Astrocyte (in vitro differentiated cells and primary cell): ENCODE data around the gene SIRPD. TPM values are rescaled to one million over a fixed set of nuclear protein-coding genes. Genes with fewer than 3 reads are reported as not detected.
A peak's percentile ranks its signal among the peaks of the same experiment; 100 is the strongest.

Experiments used
- DNase-seq: peaks from one replicate; pipeline ENCODE4 v3.0.0-alpha.2; 2010; ENCODE audit warnings: low read depth
- FAIRE-seq: peaks from 2 replicates; lab custom pipeline; 2011; peaks lifted over from hg19 to GRCh38; lab: Jason Lieb, UNC
- H2AFZ ChIP-seq: 2 replicates; pipeline ENCODE4 v1.6.0; 2012; ENCODE audit warnings: low read depth, low read length, inconsistent platforms
- H3K27ac ChIP-seq: 2 replicates; pipeline ENCODE4 v1.5.1; 2011; ENCODE audit warnings: low read depth, low read length, inconsistent platforms
- H3K27me3 ChIP-seq: 2 replicates; pipeline ENCODE4 v1.6.0; 2011; ENCODE audit warnings: low read length, inconsistent platforms; ENCODE audit not compliant: insufficient read depth
- H3K36me3 ChIP-seq: 2 replicates; pipeline ENCODE4 v1.5.1; 2011; ENCODE audit warnings: low read length, inconsistent platforms; ENCODE audit not compliant: insufficient read depth
- H3K4me1 ChIP-seq: 2 replicates; pipeline ENCODE4 v1.5.1; 2011; ENCODE audit warnings: low read length, inconsistent platforms; ENCODE audit not compliant: insufficient read depth
- H3K4me2 ChIP-seq: 2 replicates; pipeline ENCODE4 v1.6.0; 2012; ENCODE audit warnings: low read length, inconsistent platforms
- H3K4me3 ChIP-seq: 2 replicates; pipeline ENCODE4 v1.5.1; 2011; ENCODE audit warnings: low read depth, mild to moderate bottlenecking, low read length, inconsistent platforms; ENCODE audit not compliant: insufficient read depth
- H3K79me2 ChIP-seq: 2 replicates; pipeline ENCODE4 v1.6.0; 2012; ENCODE audit warnings: mild to moderate bottlenecking, low read length, inconsistent platforms; ENCODE audit not compliant: insufficient read depth
- H3K9ac ChIP-seq: 2 replicates; pipeline ENCODE4 v1.6.0; 2012; ENCODE audit warnings: mild to moderate bottlenecking, low read length, inconsistent platforms
- H3K9me3 ChIP-seq: 2 replicates; pipeline ENCODE4 v1.5.1; 2012; ENCODE audit warnings: low read depth, mild to moderate bottlenecking, low read length, inconsistent platforms; ENCODE audit not compliant: insufficient read depth
- H4K20me1 ChIP-seq: 2 replicates; pipeline ENCODE4 v1.6.0; 2012; ENCODE audit warnings: low read length, inconsistent platforms; ENCODE audit not compliant: insufficient read depth
- H3K27ac Mint-ChIP-seq: one replicate; pipeline ENCODE4 v1.8.0; 2021; ENCODE audit warnings: mild to moderate bottlenecking, mixed read lengths; ENCODE audit not compliant: unreplicated experiment
- H3K27me3 Mint-ChIP-seq: one replicate; pipeline ENCODE4 v1.8.0; 2021; ENCODE audit warnings: low read depth, mixed read lengths; ENCODE audit not compliant: unreplicated experiment
- H3K36me3 Mint-ChIP-seq: one replicate; pipeline ENCODE4 v1.8.0; 2021; ENCODE audit warnings: low read depth, mixed read lengths; ENCODE audit not compliant: unreplicated experiment
- H3K4me1 Mint-ChIP-seq: one replicate; pipeline ENCODE4 v1.8.0; 2021; ENCODE audit warnings: low read depth, mixed read lengths; ENCODE audit not compliant: unreplicated experiment
- H3K4me3 Mint-ChIP-seq: one replicate; pipeline ENCODE4 v1.8.0; 2021; ENCODE audit warnings: mild to moderate bottlenecking, moderate library complexity, mixed read lengths; ENCODE audit not compliant: unreplicated experiment
- H3K9me3 Mint-ChIP-seq: one replicate; pipeline ENCODE4 v1.8.0; 2021; ENCODE audit warnings: mild to moderate bottlenecking, mixed read lengths; ENCODE audit not compliant: unreplicated experiment
- EZH2 ChIP-seq: IDR thresholded peaks from 2 replicates; pipeline ENCODE4 v1.6.1; 2012; ENCODE audit warnings: mild to moderate bottlenecking, low read length, inconsistent platforms; ENCODE audit not compliant: insufficient read depth
- total RNA-seq: library from RNA; stranded (reverse); gene quantifications from 2 replicates; pipeline ENCODE4 v1.2.1, GENCODE V29; 2021
- TF ChIP-seq, protein P1 (sequence below): IDR thresholded peaks from 2 replicates; pipeline ENCODE4 v1.5.1; 2011; ENCODE audit warnings: low read depth, mild to moderate bottlenecking, inconsistent platforms, low read length, moderate library complexity; ENCODE audit not compliant: insufficient read depth

The SIRPD gene
- total RNA-seq, 1 donor from 2014 or later = not detected

DNA sequence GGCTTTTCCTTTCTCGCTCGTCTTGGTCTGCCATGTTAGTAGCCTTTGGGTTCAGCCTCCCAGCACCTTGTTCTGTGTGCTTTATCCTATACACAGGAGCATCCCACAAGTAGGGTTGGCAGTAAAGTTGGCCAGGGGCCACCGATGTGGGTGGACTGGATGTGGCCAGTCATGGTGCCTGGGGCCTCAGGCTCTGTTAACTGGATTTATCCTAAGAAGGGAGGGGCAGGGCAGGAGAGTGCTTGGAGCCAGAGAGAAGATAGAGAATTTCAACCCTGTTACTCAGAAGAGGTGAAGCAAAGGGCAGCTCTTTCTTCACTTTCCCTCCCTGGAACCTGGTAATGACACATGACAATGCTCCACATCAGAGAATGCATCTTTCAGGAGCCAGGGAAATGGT, 52.1 kb downstream of the SIRPD start:
- no peak for FAIRE-seq
- Mint-ChIP-seq H3K27ac (no peak overlapping the region), H3K4me1 (peaks cover 3% of the 10 kb centered on the region), H3K9me3 (peaks cover 15% of the 10 kb centered on the region), H3K4me3 (no peak overlapping the region), H3K36me3 (no peaks in the 10 kb centered on the region), H3K27me3 (peaks cover 9% of the 10 kb centered on the region)
- H3K4me3 ChIP-seq = no peak overlapping the region
- H3K9ac ChIP-seq = no peak overlapping the region
- no peak overlapping the region for H3K4me2 ChIP-seq
- peaks cover 11% of the 10 kb centered on the region for H3K27me3 ChIP-seq
- H3K27ac ChIP-seq = no peak overlapping the region
- no peaks in the 10 kb centered on the region for H3K9me3 ChIP-seq
- no peaks in the 10 kb centered on the region for H4K20me1 ChIP-seq
- no peaks in the 10 kb centered on the region for H3K36me3 ChIP-seq
- H2AFZ ChIP-seq = no peak overlapping the region
- no peaks in the 10 kb centered on the region for H3K4me1 ChIP-seq
- no peak for TF ChIP-seq EZH2
- TF ChIP-seq, protein P1, sequence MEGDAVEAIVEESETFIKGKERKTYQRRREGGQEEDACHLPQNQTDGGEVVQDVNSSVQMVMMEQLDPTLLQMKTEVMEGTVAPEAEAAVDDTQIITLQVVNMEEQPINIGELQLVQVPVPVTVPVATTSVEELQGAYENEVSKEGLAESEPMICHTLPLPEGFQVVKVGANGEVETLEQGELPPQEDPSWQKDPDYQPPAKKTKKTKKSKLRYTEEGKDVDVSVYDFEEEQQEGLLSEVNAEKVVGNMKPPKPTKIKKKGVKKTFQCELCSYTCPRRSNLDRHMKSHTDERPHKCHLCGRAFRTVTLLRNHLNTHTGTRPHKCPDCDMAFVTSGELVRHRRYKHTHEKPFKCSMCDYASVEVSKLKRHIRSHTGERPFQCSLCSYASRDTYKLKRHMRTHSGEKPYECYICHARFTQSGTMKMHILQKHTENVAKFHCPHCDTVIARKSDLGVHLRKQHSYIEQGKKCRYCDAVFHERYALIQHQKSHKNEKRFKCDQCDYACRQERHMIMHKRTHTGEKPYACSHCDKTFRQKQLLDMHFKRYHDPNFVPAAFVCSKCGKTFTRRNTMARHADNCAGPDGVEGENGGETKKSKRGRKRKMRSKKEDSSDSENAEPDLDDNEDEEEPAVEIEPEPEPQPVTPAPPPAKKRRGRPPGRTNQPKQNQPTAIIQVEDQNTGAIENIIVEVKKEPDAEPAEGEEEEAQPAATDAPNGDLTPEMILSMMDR = no peak
- no peak for DNase-seq
- H3K79me2 ChIP-seq = no peaks in the 10 kb centered on the region

DNA sequence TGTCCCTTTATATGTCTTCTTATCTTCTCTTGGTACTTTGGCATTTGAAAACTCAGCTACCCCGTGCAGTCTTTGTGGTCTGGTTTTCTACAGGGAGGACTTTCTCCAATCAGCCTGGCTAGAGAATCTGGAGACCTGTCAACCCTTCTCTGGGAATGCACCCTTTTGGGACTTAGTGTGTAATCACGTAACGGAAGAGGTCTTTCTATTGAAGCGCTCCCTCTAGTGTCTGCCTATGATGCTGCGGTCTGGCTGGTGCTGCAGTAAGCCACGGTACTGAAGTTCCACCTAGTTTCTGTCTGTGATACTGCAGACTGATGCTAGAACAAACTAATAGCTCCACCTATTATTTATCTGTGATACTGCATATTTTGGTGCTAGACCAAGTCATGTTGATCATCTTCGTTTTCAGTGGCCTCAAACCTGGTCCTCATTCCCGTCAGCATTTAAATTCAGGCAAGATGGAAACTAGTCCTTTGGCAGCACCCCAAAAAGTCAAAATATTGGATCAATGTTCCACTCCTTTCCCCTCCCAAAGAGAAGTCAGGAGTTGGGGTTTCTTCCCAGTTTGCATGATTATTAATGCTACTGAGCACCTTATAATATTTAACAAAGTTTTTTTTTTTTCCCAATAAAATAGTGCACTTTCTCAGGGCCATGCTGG, 53.8 kb downstream of the SIRPD start:
- peaks cover 9% of the 10 kb centered on the region for H3K27me3 Mint-ChIP-seq
- peak; percentile 91 for FAIRE-seq

More for the DNA sequence above, 53.8 kb downstream of the SIRPD start:
- no peaks in the 10 kb centered on the region for H3K79me2 ChIP-seq
- no peaks in the 10 kb centered on the region for H3K9me3 ChIP-seq
- TF ChIP-seq EZH2 = no peak
- TF ChIP-seq, protein P1 = peak; percentile 100
- H3K4me3 ChIP-seq = no peak overlapping the region
- H3K27me3 ChIP-seq = peaks cover 10% of the 10 kb centered on the region
- H3K27ac ChIP-seq = no peak overlapping the region
- H3K27ac Mint-ChIP-seq = no peak overlapping the region
- H3K4me1 ChIP-seq = no peaks in the 10 kb centered on the region
- H3K36me3 ChIP-seq = no peaks in the 10 kb centered on the region
- no peak overlapping the region for H3K9ac ChIP-seq
- peaks cover 15% of the 10 kb centered on the region for H3K9me3 Mint-ChIP-seq
- no peak overlapping the region for H3K4me2 ChIP-seq
- peak; percentile 82 for DNase-seq
- no peaks in the 10 kb centered on the region for H4K20me1 ChIP-seq
- peaks cover 9% of the 10 kb centered on the region for H3K4me1 Mint-ChIP-seq
- H3K4me3 Mint-ChIP-seq = no peak overlapping the region
- no peaks in the 10 kb centered on the region for H3K36me3 Mint-ChIP-seq
- no peak overlapping the region for H2AFZ ChIP-seq
